ENCODE data around the gene LRRC7.

Gene LRRC7

GRCh38 chr1:70061231-70061630 lies 493.5 kb downstream of the LRRC7 start:
- no peak overlapping the region for H3K27ac ChIP-seq
- H3K9me3 ChIP-seq (ENCODE audit: severe bottlenecking) = no peaks in the 10 kb centered on the region
- H3K4me3 ChIP-seq (ENCODE audit: low read depth, low read length) = no peak overlapping the region
- no peaks in the 10 kb centered on the region for H3K27me3 ChIP-seq (ENCODE audit: insufficient read depth, low read depth, severe bottlenecking)
- TF ChIP-seq CTCF (IDR thresholded peaks at IDR 0.05; ENCODE audit: low read depth, low read length) = no peak
- no peak for DNase-seq
- H3K36me3 ChIP-seq = no peaks in the 10 kb centered on the region

- no peak for TF ChIP-seq CTCF (IDR thresholded peaks at IDR 0.05; ENCODE audit: low read depth, low read length)
- H3K9me3 ChIP-seq (ENCODE audit: severe bottlenecking) = no peaks in the 10 kb centered on the region
- DNase-seq = no peak
- no peak overlapping the region for H3K27ac ChIP-seq
- H3K4me3 ChIP-seq (ENCODE audit: low read depth, low read length) = no peak overlapping the region
- no peaks in the 10 kb centered on the region for H3K27me3 ChIP-seq (ENCODE audit: insufficient read depth, low read depth, severe bottlenecking)
- no peaks in the 10 kb centered on the region for H3K36me3 ChIP-seq
Measured at GRCh38 chr1:70063861-70064260, 496.1 kb downstream of the LRRC7 start.

- Histone ChIP-seq H3K4me3 (ENCODE audit: low read depth, low read length) (no peak overlapping the region), H3K36me3 (no peaks in the 10 kb centered on the region), H3K9me3 (ENCODE audit: severe bottlenecking) (no peaks in the 10 kb centered on the region), H3K27ac (no peak overlapping the region), H3K27me3 (ENCODE audit: insufficient read depth, low read depth, severe bottlenecking) (no peaks in the 10 kb centered on the region)
- no peak for TF ChIP-seq CTCF (IDR thresholded peaks at IDR 0.05; ENCODE audit: low read depth, low read length)
- DNase-seq = no peak
Measured at GRCh38 chr1:70066711-70067110, 499.0 kb downstream of the LRRC7 start.

- DNase-seq = no peak
- Histone ChIP-seq H3K9me3 (ENCODE audit: severe bottlenecking) (no peaks in the 10 kb centered on the region), H3K4me3 (ENCODE audit: low read depth, low read length) (no peak overlapping the region), H3K27ac (no peak overlapping the region), H3K27me3 (ENCODE audit: insufficient read depth, low read depth, severe bottlenecking) (no peaks in the 10 kb centered on the region), H3K36me3 (no peaks in the 10 kb centered on the region)
- no peak for TF ChIP-seq CTCF (IDR thresholded peaks at IDR 0.05; ENCODE audit: low read depth, low read length)
Measured at GRCh38 chr1:70071601-70072000, 503.9 kb downstream of the LRRC7 start.

GRCh38 chr1:70072231-70072751 lies 504.6 kb downstream of the LRRC7 start:
- no peaks in the 10 kb centered on the region for H3K36me3 ChIP-seq
- no peak overlapping the region for H3K4me3 ChIP-seq (ENCODE audit: low read depth, low read length)
- no peaks in the 10 kb centered on the region for H3K27me3 ChIP-seq (ENCODE audit: insufficient read depth, low read depth, severe bottlenecking)
- TF ChIP-seq CTCF (IDR thresholded peaks at IDR 0.05; ENCODE audit: low read depth, low read length) = no peak
- no peak overlapping the region for H3K27ac ChIP-seq
- no peaks in the 10 kb centered on the region for H3K9me3 ChIP-seq (ENCODE audit: severe bottlenecking)
- DNase-seq = no peak

- Histone ChIP-seq H3K9me3 (ENCODE audit: severe bottlenecking) (no peaks in the 10 kb centered on the region), H3K36me3 (no peaks in the 10 kb centered on the region), H3K27ac (no peak overlapping the region), H3K4me3 (ENCODE audit: low read depth, low read length) (no peak overlapping the region), H3K27me3 (ENCODE audit: insufficient read depth, low read depth, severe bottlenecking) (no peaks in the 10 kb centered on the region)
- TF ChIP-seq CTCF (IDR thresholded peaks at IDR 0.05; ENCODE audit: low read depth, low read length) = no peak
- no peak for DNase-seq
Measured at GRCh38 chr1:70075761-70076160, 508.0 kb downstream of the LRRC7 start.
